HEK293T (cell line): Measurements from ENCODE around the gene SPTLC2.
"Not testable (repeated sequence)": the region's sequence is repeated elsewhere in the genome, so short reads cannot be mapped to it uniquely, and the experiment has no call there.

Source experiments
- CTCF ChIA-PET: fragments of 350-600 bp; formaldehyde crosslinking; extraction: SDS; loops from one replicate; lab custom pipeline; 2021; ENCODE audit warnings: antibody characterized with exemption, inconsistent platforms; lab: Yijun Ruan, JAX
- POLR2A ChIA-PET: fragments of 350-600 bp; formaldehyde crosslinking; extraction: SDS; loops from one replicate; lab custom pipeline; 2020; ENCODE audit warnings: antibody characterized with exemption, inconsistent platforms; lab: Yijun Ruan, JAX
- DNase-seq: peaks from one replicate; pipeline ENCODE4 v3.0.0; 2012; ENCODE audit warnings: mixed read lengths; ENCODE audit errors: extremely low spot score
- ARNT ChIP-seq: fragments of 450-650 bp; IDR thresholded peaks from 2 replicates; pipeline ENCODE4 v1.6.1; 2017; ENCODE audit warnings: mild to moderate bottlenecking
- BHLHE40 ChIP-seq: fragments of 450-650 bp; IDR thresholded peaks from 2 replicates; pipeline ENCODE4 v1.6.1; 2016; ENCODE audit warnings: mild to moderate bottlenecking, moderate library complexity, borderline replicate concordance
- CTBP1 ChIP-seq: fragments of 450-650 bp; IDR thresholded peaks from 2 replicates; pipeline ENCODE4 v1.6.1; 2016; ENCODE audit warnings: borderline replicate concordance
- ELF4 ChIP-seq: fragments of 450-650 bp; IDR thresholded peaks from 2 replicates; pipeline ENCODE4 v1.6.1; 2017; ENCODE audit warnings: antibody characterized with exemption
- FOXA1 ChIP-seq: fragments of 450-650 bp; IDR thresholded peaks from 2 replicates; pipeline ENCODE4 v1.6.1; 2016; ENCODE audit warnings: mild to moderate bottlenecking
- FOXK2 ChIP-seq: fragments of 450-650 bp; IDR thresholded peaks from 2 replicates; pipeline ENCODE4 v1.6.1; 2016; ENCODE audit warnings: mild to moderate bottlenecking
- FOXM1 ChIP-seq: fragments of 450-650 bp; IDR thresholded peaks from 2 replicates; pipeline ENCODE4 v1.6.1; 2017; ENCODE audit warnings: mild to moderate bottlenecking, borderline replicate concordance
- HDGF ChIP-seq: fragments of 450-650 bp; IDR thresholded peaks from 2 replicates; pipeline ENCODE4 v1.6.1; 2017; ENCODE audit warnings: antibody characterized with exemption, borderline replicate concordance
- L3MBTL2 ChIP-seq: fragments of 450-650 bp; conservative IDR thresholded peaks from 2 replicates; pipeline ENCODE4 v1.6.1; 2016; ENCODE audit warnings: mild to moderate bottlenecking
- LEF1 ChIP-seq: fragments of 450-650 bp; IDR thresholded peaks from 2 replicates; pipeline ENCODE4 v1.6.1; 2017; ENCODE audit warnings: mild to moderate bottlenecking, borderline replicate concordance
- NFRKB ChIP-seq: fragments of 450-650 bp; IDR thresholded peaks from 2 replicates; pipeline ENCODE4 v1.6.1; 2016; ENCODE audit warnings: mild to moderate bottlenecking, moderate library complexity
- SP1 ChIP-seq: fragments of 450-650 bp; IDR thresholded peaks from 2 replicates; pipeline ENCODE4 v1.6.1; 2017
- SUZ12 ChIP-seq: fragments of 450-650 bp; IDR thresholded peaks from 2 replicates; pipeline ENCODE4 v1.6.1; 2016; ENCODE audit warnings: mild to moderate bottlenecking
- TARDBP ChIP-seq: fragments of 450-650 bp; IDR thresholded peaks from 2 replicates; pipeline ENCODE4 v1.6.1; 2016
- ZNF384 ChIP-seq: fragments of 450-650 bp; IDR thresholded peaks from 2 replicates; pipeline ENCODE4 v1.6.1; 2016
- TF ChIP-seq, protein P1 (sequence below): fragments of 450-650 bp; IDR thresholded peaks from 2 replicates; pipeline ENCODE4 v1.6.1; 2016

Gene SPTLC2

DNA sequence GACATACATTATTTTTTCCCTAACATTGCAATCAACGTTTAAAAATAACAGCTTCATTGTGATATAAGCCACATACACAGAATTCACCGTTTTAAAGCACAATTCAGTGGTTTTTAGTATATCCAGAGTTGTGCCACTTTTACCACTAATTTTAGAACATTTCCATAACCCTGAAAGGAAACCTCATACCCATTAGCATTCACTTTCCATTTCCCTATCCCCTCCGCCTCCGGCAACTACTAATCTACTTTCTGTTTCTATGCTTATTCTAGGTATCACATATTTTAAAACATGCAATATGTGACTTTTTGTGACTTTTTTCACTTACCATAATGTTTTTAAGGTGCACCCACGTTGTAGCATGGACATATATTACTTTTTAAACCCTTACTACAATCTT lies 62.2 kb downstream of the SPTLC2 start:
- ChIA-PET CTCF (interaction anchor here (0.6 kb wide), 1 partner anchor 165 kb away, joined by 3 read pairs; no protein-coding TSS in a partner anchor), POLR2A (no interaction called here)
- DNase-seq: no peak
- no peak for TF ChIP-seq FOXA1
- no peak for TF ChIP-seq NFRKB
- no peak for TF ChIP-seq CTBP1
- TF ChIP-seq ELF4: no peak
- no peak for TF ChIP-seq BHLHE40
- TF ChIP-seq SUZ12: no peak
- no peak for TF ChIP-seq TARDBP
- no peak for TF ChIP-seq SP1

DNA sequence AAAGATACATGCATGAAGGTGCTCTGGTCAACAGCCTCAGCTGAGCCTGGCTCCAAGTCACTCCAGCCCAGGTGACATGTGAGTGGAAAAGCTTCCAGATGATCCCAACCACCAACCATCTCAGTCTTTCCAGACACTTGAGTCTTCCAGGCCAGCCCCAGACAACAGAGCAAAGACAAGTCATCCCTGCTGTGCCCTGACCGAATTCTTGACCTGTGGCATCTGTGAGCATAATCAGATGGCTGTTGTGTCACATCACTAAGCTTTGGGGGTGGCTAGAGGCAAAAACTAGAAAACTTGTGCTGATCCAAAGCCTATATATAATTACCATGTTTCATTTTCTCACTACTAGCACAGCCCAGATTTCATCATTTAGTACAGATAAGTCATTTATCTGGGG lies 67.0 kb downstream of the SPTLC2 start:
- CTCF ChIA-PET: interaction anchor here (1.5 to 3.0 kb wide), 2 partner anchors 90 to 245 kb away, joined by 4 to 16 read pairs; no protein-coding TSS in a partner anchor
- DNase-seq: no peak
- POLR2A ChIA-PET: interaction anchor here (1.0 to 1.2 kb wide), 2 partner anchors 92 to 228 kb away, joined by 3 read pairs; partner anchors contain the start of gene VIPAS39
- TF ChIP-seq ZNF384 (no peak), CTBP1 (no peak), NFRKB (no peak), FOXA1 (no peak), BHLHE40 (no peak), TARDBP (no peak), ARNT (no peak), L3MBTL2 (no peak), ELF4 (no peak), HDGF (no peak), LEF1 (no peak), FOXM1 (no peak), FOXK2 (no peak), SUZ12 (no peak), SP1 (no peak)
- TF ChIP-seq, protein P1, sequence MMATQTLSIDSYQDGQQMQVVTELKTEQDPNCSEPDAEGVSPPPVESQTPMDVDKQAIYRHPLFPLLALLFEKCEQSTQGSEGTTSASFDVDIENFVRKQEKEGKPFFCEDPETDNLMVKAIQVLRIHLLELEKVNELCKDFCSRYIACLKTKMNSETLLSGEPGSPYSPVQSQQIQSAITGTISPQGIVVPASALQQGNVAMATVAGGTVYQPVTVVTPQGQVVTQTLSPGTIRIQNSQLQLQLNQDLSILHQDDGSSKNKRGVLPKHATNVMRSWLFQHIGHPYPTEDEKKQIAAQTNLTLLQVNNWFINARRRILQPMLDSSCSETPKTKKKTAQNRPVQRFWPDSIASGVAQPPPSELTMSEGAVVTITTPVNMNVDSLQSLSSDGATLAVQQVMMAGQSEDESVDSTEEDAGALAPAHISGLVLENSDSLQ: no peak

DNA sequence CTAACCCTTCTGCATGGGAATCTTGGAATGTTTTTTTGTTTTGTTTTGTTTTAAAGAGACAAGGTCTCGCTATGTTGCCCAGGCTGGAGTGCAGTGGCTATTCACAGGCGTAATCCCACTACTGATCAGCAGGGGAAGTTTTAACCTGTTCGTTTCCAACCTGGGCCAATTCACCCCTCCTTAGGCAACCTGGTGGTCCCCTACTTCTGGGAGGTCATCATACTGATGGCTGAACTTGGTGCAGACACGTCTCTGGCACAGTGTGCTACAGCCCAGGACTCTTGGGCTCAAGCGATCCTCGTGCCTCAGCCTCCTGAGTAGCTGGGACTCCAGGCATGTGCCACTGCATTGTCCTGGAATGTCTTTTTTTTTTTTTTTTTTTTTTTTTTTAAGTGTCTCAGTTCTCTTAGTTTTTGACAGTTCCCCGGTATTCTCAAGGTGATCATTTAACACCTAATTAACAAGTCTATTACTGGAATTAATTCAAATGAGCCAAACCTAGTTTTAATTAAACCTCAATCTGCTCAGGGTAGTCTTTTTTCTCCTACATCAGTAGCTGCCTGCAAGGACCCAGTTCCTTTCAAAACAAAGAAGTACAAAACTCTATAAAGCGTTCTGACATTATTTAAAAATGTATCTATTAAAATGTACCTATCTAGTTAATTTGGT lies 68.8 kb downstream of the SPTLC2 start:
- TF ChIP-seq BHLHE40 (no peak), ZNF384 (0 out of 2 replicates have a peak, but pooled peaks have one; percentile 8)
- ChIA-PET POLR2A (interaction anchor here (1.2 kb wide), 1 partner anchor 89 kb away, joined by 3 read pairs; no protein-coding TSS in a partner anchor), CTCF (no interaction called here)
- DNase-seq: no peak

DNA sequence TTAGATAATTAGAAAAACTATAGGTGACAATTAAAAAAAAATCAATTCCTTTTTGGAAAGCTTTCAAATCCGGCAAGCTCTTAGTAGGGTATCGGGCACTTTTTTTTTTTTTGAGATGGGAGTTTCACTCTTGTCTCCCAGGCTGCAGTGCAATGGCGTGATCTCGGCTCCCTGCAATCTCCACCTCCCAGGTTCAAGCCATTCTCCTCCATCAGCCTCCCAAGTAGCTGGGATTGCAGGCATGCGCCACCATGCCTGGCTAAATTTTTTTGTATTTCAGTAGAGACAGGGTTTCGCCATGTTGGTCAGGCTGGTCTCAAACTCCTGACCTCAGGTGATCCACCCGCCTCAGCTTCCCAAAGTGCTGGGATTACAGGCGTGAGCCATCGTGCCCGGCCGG lies 71.3 kb downstream of the SPTLC2 start:
- DNase-seq, POLR2A ChIA-PET: not testable (repeated sequence)
- CTCF ChIA-PET: interaction anchor here (0.6 to 0.8 kb wide), 2 partner anchors 86 to 229 kb away, joined by 3 read pairs; no protein-coding TSS in a partner anchor

DNA sequence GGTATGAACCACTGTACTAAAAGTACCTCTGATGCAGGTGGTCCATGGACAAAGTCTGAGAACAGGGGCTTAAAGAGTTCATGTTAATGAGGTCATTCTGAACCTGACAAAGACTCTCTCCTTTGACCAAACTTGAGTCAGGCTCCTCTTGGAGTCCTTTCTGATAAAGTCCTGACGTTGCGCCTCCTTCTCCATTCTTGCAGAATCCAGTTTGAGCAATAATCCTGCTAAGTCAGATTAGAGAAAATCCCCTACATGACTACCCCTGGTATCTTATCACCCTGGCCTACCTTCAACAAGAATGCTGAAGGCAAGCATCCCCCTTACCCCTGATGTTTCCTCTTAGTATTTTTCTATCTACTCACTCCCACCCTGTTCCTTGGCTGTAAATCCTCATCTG lies 71.9 kb downstream of the SPTLC2 start:
- TF ChIP-seq ZNF384: no peak
- TF ChIP-seq ELF4: no peak
- TF ChIP-seq L3MBTL2: no peak
- TF ChIP-seq FOXM1: no peak
- ChIA-PET POLR2A (no interaction called here), CTCF (interaction anchor here (0.6 kb wide), 1 partner anchor 228 kb away, joined by 3 read pairs; no protein-coding TSS in a partner anchor)
- no peak for DNase-seq

DNA sequence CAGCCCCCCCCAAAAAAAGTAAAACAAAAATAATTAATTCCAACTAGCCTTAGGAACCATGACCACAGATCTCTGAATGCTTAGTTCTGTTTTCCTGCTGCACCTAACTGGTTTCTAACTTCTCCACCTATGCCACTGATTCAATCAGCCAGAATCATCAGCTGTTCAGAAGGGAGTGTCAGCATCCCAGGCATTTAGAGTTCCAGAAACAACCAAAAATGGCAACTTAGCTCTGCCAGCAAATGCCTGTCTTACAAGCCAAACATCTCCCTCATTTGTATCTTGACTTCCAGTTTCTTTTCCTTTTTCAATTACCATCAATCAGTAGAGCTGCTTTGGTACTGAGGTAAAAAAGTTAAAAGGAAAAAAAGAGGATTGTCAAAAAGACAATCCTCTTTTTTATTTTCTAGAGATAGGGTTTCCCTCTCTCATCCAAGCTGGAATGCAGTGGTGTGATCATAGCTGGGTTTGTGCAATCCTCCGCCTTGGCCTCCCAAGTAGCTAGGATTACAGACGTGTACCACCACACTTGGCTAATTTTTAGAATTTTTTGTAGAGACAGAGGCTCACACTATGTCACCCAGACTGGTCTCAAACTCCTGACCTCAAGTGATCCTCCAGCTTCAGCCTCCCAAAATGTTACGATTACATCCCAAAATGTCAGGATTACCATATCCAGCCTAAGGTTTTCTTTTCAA lies 72.7 kb downstream of the SPTLC2 start:
- DNase-seq: no peak
- TF ChIP-seq FOXA1 (no peak), ZNF384 (no peak), HDGF (no peak), L3MBTL2 (no peak), BHLHE40 (no peak), NFRKB (no peak), LEF1 (no peak), CTBP1 (no peak), SUZ12 (no peak), SP1 (no peak), ELF4 (no peak), ARNT (no peak), TARDBP (no peak)
- TF ChIP-seq, protein P1: no peak
- ChIA-PET CTCF (interaction anchor here (0.6 kb wide), 1 partner anchor 228 kb away, joined by 4 read pairs; no protein-coding TSS in a partner anchor), POLR2A (no interaction called here)

DNA sequence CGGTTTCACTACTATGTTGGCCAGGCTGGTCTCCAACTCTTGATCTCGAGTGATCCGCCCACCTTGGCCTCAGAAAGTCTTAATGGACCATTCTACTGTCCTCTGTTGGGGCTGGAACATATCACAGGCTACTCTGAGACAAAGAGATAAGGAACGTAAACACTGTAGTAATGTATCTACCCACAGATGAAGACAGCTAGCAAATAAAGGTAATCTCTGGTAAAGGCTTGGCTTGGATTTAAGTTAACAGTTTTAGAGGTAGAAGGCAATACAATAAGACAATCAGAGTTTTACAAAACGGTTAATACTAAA lies 73.2 kb downstream of the SPTLC2 start:
- ChIA-PET CTCF (no interaction called here), POLR2A (no interaction called here)
- no peak for TF ChIP-seq SUZ12
- no peak for TF ChIP-seq L3MBTL2
- TF ChIP-seq ARNT: no peak
- TF ChIP-seq BHLHE40: no peak
- no peak for TF ChIP-seq FOXK2
- TF ChIP-seq, protein P1: no peak
- no peak for TF ChIP-seq NFRKB
- TF ChIP-seq TARDBP: no peak
- no peak for TF ChIP-seq CTBP1
- no peak for TF ChIP-seq FOXA1
- no peak for TF ChIP-seq FOXM1
- TF ChIP-seq SP1: no peak
- no peak for DNase-seq
